ENCODE measurements around the gene GAREM1. TPM values are rescaled to one million over a fixed set of nuclear protein-coding genes. Genes with fewer than 3 reads are reported as not detected.
"Not testable (repeated sequence)": the region's sequence is repeated elsewhere in the genome, so short reads cannot be mapped to it uniquely, and the experiment has no call there.

The GAREM1 gene
- total RNA-seq, 1 donor from 2014 or later = 5.2 TPM

GRCh38 chr18:32249147-32249929, 221.3 kb downstream of the GAREM1 start:
- Histone ChIP-seq H3K4me1 (ENCODE audit: control insufficient read depth in 3 of 3, insufficient read depth in 3 of 3, low read length in 3 of 3) (no peaks in the 10 kb centered on the region), H3K36me3 (ENCODE audit: control insufficient read depth in 3 of 3, insufficient read depth in 3 of 3, low read length in 3 of 3) (no peaks in the 10 kb centered on the region), H3K27me3 (ENCODE audit: control insufficient read depth in 3 of 3, insufficient read depth in 3 of 3, low read length in 3 of 3) (no peaks in the 10 kb centered on the region), H3K9ac (ENCODE audit: low read depth in 1 of 3, low read length in 3 of 3) (no peak overlapping the region), H3K27ac (ENCODE audit: low read depth, low read length) (no peak overlapping the region), H3K9me3 (ENCODE audit: control insufficient read depth in 3 of 3, low read length in 3 of 3) (no peaks in the 10 kb centered on the region), H3K4me3 (ENCODE audit: low read length in 3 of 3) (no peak overlapping the region)

- Histone ChIP-seq H3K9ac (ENCODE audit: low read depth in 1 of 3, low read length in 3 of 3) (no peak overlapping the region), H3K27ac (ENCODE audit: low read depth, low read length) (no peak overlapping the region), H3K27me3 (ENCODE audit: control insufficient read depth in 3 of 3, insufficient read depth in 3 of 3, low read length in 3 of 3) (no peaks in the 10 kb centered on the region), H3K4me3 (ENCODE audit: low read length in 3 of 3) (no peak overlapping the region), H3K9me3 (ENCODE audit: control insufficient read depth in 3 of 3, low read length in 3 of 3) (no peaks in the 10 kb centered on the region), H3K4me1 (ENCODE audit: control insufficient read depth in 3 of 3, insufficient read depth in 3 of 3, low read length in 3 of 3) (no peaks in the 10 kb centered on the region), H3K36me3 (ENCODE audit: control insufficient read depth in 3 of 3, insufficient read depth in 3 of 3, low read length in 3 of 3) (no peaks in the 10 kb centered on the region)
Observed at GRCh38 chr18:32244881-32245280, 225.8 kb downstream of the GAREM1 start.

- Histone ChIP-seq H3K27ac (ENCODE audit: low read depth, low read length) (no peak overlapping the region), H3K9ac (ENCODE audit: low read depth in 1 of 3, low read length in 3 of 3) (no peak overlapping the region), H3K27me3 (ENCODE audit: control insufficient read depth in 3 of 3, insufficient read depth in 3 of 3, low read length in 3 of 3) (no peaks in the 10 kb centered on the region), H3K36me3 (ENCODE audit: control insufficient read depth in 3 of 3, insufficient read depth in 3 of 3, low read length in 3 of 3) (no peaks in the 10 kb centered on the region), H3K9me3 (ENCODE audit: control insufficient read depth in 3 of 3, low read length in 3 of 3) (no peaks in the 10 kb centered on the region), H3K4me1 (ENCODE audit: control insufficient read depth in 3 of 3, insufficient read depth in 3 of 3, low read length in 3 of 3) (no peaks in the 10 kb centered on the region), H3K4me3 (ENCODE audit: low read length in 3 of 3) (no peak overlapping the region)
Observed at GRCh38 chr18:32243358-32243757, 227.3 kb downstream of the GAREM1 start.

- Histone ChIP-seq H3K36me3 (ENCODE audit: control insufficient read depth in 3 of 3, insufficient read depth in 3 of 3, low read length in 3 of 3) (no peaks in the 10 kb centered on the region), H3K27me3 (ENCODE audit: control insufficient read depth in 3 of 3, insufficient read depth in 3 of 3, low read length in 3 of 3) (no peaks in the 10 kb centered on the region), H3K27ac (ENCODE audit: low read depth, low read length) (no peak overlapping the region), H3K4me3 (ENCODE audit: low read length in 3 of 3) (no peak overlapping the region), H3K9me3 (ENCODE audit: control insufficient read depth in 3 of 3, low read length in 3 of 3) (no peaks in the 10 kb centered on the region), H3K9ac (ENCODE audit: low read depth in 1 of 3, low read length in 3 of 3) (no peak overlapping the region), H3K4me1 (ENCODE audit: control insufficient read depth in 3 of 3, insufficient read depth in 3 of 3, low read length in 3 of 3) (no peaks in the 10 kb centered on the region)
Observed at GRCh38 chr18:32242395-32242794, 228.3 kb downstream of the GAREM1 start.

GRCh38 chr18:32238635-32239268, 231.9 kb downstream of the GAREM1 start:
- H3K27me3 ChIP-seq (ENCODE audit: control insufficient read depth in 3 of 3, insufficient read depth in 3 of 3, low read length in 3 of 3) = no peaks in the 10 kb centered on the region
- H3K9me3 ChIP-seq (ENCODE audit: control insufficient read depth in 3 of 3, low read length in 3 of 3) = no peaks in the 10 kb centered on the region
- no peaks in the 10 kb centered on the region for H3K4me1 ChIP-seq (ENCODE audit: control insufficient read depth in 3 of 3, insufficient read depth in 3 of 3, low read length in 3 of 3)
- no peak overlapping the region for H3K9ac ChIP-seq (ENCODE audit: low read depth in 1 of 3, low read length in 3 of 3)
- H3K27ac ChIP-seq (ENCODE audit: low read depth, low read length) = no peak overlapping the region
- H3K4me3 ChIP-seq (ENCODE audit: low read length in 3 of 3) = no peak overlapping the region
- H3K36me3 ChIP-seq (ENCODE audit: control insufficient read depth in 3 of 3, insufficient read depth in 3 of 3, low read length in 3 of 3) = no peaks in the 10 kb centered on the region

- no peak overlapping the region for H3K4me3 ChIP-seq (ENCODE audit: low read length in 3 of 3)
- no peaks in the 10 kb centered on the region for H3K36me3 ChIP-seq (ENCODE audit: control insufficient read depth in 3 of 3, insufficient read depth in 3 of 3, low read length in 3 of 3)
- no peaks in the 10 kb centered on the region for H3K9me3 ChIP-seq (ENCODE audit: control insufficient read depth in 3 of 3, low read length in 3 of 3)
- H3K4me1 ChIP-seq (ENCODE audit: control insufficient read depth in 3 of 3, insufficient read depth in 3 of 3, low read length in 3 of 3) = no peaks in the 10 kb centered on the region
- H3K27me3 ChIP-seq (ENCODE audit: control insufficient read depth in 3 of 3, insufficient read depth in 3 of 3, low read length in 3 of 3) = no peaks in the 10 kb centered on the region
- H3K9ac ChIP-seq (ENCODE audit: low read depth in 1 of 3, low read length in 3 of 3) = no peak overlapping the region
- no peak overlapping the region for H3K27ac ChIP-seq (ENCODE audit: low read depth, low read length)
Observed at GRCh38 chr18:32237049-32237448, 233.6 kb downstream of the GAREM1 start.

- H3K9ac ChIP-seq (ENCODE audit: low read depth in 1 of 3, low read length in 3 of 3); H3K36me3 ChIP-seq (ENCODE audit: control insufficient read depth in 3 of 3, insufficient read depth in 3 of 3, low read length in 3 of 3); H3K27ac ChIP-seq (ENCODE audit: low read depth, low read length); H3K4me1 ChIP-seq (ENCODE audit: control insufficient read depth in 3 of 3, insufficient read depth in 3 of 3, low read length in 3 of 3); H3K27me3 ChIP-seq (ENCODE audit: control insufficient read depth in 3 of 3, insufficient read depth in 3 of 3, low read length in 3 of 3); H3K4me3 ChIP-seq (ENCODE audit: low read length in 3 of 3); H3K9me3 ChIP-seq (ENCODE audit: control insufficient read depth in 3 of 3, low read length in 3 of 3): not testable (repeated sequence)
Observed at GRCh38 chr18:32233348-32233747, 237.3 kb downstream of the GAREM1 start.

- no peak overlapping the region for H3K9ac ChIP-seq (ENCODE audit: low read depth in 1 of 3, low read length in 3 of 3)
- H3K9me3 ChIP-seq (ENCODE audit: control insufficient read depth in 3 of 3, low read length in 3 of 3) = no peaks in the 10 kb centered on the region
- no peaks in the 10 kb centered on the region for H3K36me3 ChIP-seq (ENCODE audit: control insufficient read depth in 3 of 3, insufficient read depth in 3 of 3, low read length in 3 of 3)
- H3K27ac ChIP-seq (ENCODE audit: low read depth, low read length) = no peak overlapping the region
- H3K4me3 ChIP-seq (ENCODE audit: low read length in 3 of 3) = no peak overlapping the region
- no peaks in the 10 kb centered on the region for H3K4me1 ChIP-seq (ENCODE audit: control insufficient read depth in 3 of 3, insufficient read depth in 3 of 3, low read length in 3 of 3)
- no peaks in the 10 kb centered on the region for H3K27me3 ChIP-seq (ENCODE audit: control insufficient read depth in 3 of 3, insufficient read depth in 3 of 3, low read length in 3 of 3)
Observed at GRCh38 chr18:32219431-32220018, 251.2 kb downstream of the GAREM1 start.

- no peak overlapping the region for H3K4me3 ChIP-seq (ENCODE audit: low read length in 3 of 3)
- H3K9ac ChIP-seq (ENCODE audit: low read depth in 1 of 3, low read length in 3 of 3) = no peak overlapping the region
Observed at GRCh38 chr18:32216390-32216789, 254.3 kb downstream of the GAREM1 start.

GRCh38 chr18:32213693-32214092, 257.0 kb downstream of the GAREM1 start:
- H3K27ac ChIP-seq (ENCODE audit: low read depth, low read length) = no peak overlapping the region
- H3K27me3 ChIP-seq (ENCODE audit: control insufficient read depth in 3 of 3, insufficient read depth in 3 of 3, low read length in 3 of 3) = no peaks in the 10 kb centered on the region
- H3K4me1 ChIP-seq (ENCODE audit: control insufficient read depth in 3 of 3, insufficient read depth in 3 of 3, low read length in 3 of 3) = no peaks in the 10 kb centered on the region
- H3K4me3 ChIP-seq (ENCODE audit: low read length in 3 of 3) = no peak overlapping the region
- no peaks in the 10 kb centered on the region for H3K9me3 ChIP-seq (ENCODE audit: control insufficient read depth in 3 of 3, low read length in 3 of 3)
- H3K36me3 ChIP-seq (ENCODE audit: control insufficient read depth in 3 of 3, insufficient read depth in 3 of 3, low read length in 3 of 3) = no peaks in the 10 kb centered on the region
- no peak overlapping the region for H3K9ac ChIP-seq (ENCODE audit: low read depth in 1 of 3, low read length in 3 of 3)

More at GRCh38 chr18:32216390-32216789, 254.3 kb downstream of the GAREM1 start:
- no peak overlapping the region for H3K27ac ChIP-seq (ENCODE audit: low read depth, low read length)
- no peaks in the 10 kb centered on the region for H3K27me3 ChIP-seq (ENCODE audit: control insufficient read depth in 3 of 3, insufficient read depth in 3 of 3, low read length in 3 of 3)
- H3K36me3 ChIP-seq (ENCODE audit: control insufficient read depth in 3 of 3, insufficient read depth in 3 of 3, low read length in 3 of 3) = no peaks in the 10 kb centered on the region
- H3K9me3 ChIP-seq (ENCODE audit: control insufficient read depth in 3 of 3, low read length in 3 of 3) = no peaks in the 10 kb centered on the region
- H3K4me1 ChIP-seq (ENCODE audit: control insufficient read depth in 3 of 3, insufficient read depth in 3 of 3, low read length in 3 of 3) = no peaks in the 10 kb centered on the region
